ENCODE results near the gene PGLYRP1. TPM values are rescaled to one million over a fixed set of nuclear protein-coding genes. Genes with fewer than 3 reads are reported as not detected.
A peak's percentile ranks its signal among the peaks of the same experiment; 100 is the strongest.

The PGLYRP1 gene
- total RNA-seq, 1 experiment from 2014 or later: not detected

DNA sequence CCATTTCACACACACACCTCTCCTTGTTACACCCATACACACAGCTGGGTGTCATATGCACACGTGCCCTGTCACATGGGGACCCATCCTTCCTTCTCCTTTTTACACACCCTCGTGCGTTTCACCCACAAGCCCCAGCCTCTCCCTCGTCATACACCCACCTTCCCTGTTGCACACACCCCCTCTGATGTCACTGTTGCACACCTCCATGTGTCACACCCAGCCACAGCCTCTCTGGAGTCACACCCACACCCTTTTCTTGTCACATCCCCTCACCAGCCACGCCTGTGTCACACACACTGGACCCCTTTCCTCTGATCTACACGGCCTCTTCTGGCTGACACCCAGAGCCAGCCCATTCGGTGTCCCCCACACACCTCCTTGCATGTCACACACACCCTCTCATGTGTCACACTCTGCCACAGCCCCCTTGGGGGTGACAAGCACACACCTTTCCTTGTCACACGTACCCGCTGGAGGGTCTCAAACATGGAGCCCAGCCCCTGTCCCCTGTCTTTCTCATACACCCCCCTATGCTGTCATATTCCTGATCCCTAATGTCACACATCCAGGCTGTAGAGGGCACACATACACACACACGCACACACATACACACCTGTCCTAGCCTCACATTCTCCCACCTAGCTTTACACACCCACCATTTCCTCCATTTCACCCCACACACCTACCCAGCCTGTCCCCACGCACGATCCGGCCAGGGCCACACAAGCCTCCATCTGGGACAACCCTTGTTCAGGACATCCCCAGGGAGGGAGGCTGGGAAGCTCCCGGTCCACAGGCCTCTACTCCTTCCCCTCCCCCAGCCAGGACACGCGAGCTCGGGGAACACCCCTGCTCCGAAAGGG, 50.5 kb downstream of the PGLYRP1 start:
- Histone ChIP-seq H3K79me1 (ENCODE audit: insufficient read depth, low read depth, low read length, poor library complexity, severe bottlenecking) (no peaks in the 10 kb centered on the region), H2BK15ac (ENCODE audit: low read depth, low read length) (no peak overlapping the region), H3K4me1 (ENCODE audit: insufficient read depth, low read length) (peaks cover 2% of the 10 kb centered on the region; the same call in 1 of the 2 replicates), H3K4ac (ENCODE audit: low read depth, low read length) (no peak overlapping the region), H2BK12ac (ENCODE audit: insufficient read length, low read depth, low read length) (no peak overlapping the region), H2AFZ (ENCODE audit: low read length) (no peak overlapping the region), H3K14ac (ENCODE audit: insufficient read depth, low read length) (no peak overlapping the region; the same call in 1 of the 2 replicates), H3K9ac (ENCODE audit: extremely low read depth, insufficient read length, low read length) (no peak overlapping the region), H3K23me2 (ENCODE audit: insufficient read length, low read depth, low read length, poor library complexity, severe bottlenecking) (no peaks in the 10 kb centered on the region), H3T11ph (ENCODE audit: low read length) (no peak overlapping the region), H4K20me1 (ENCODE audit: control insufficient read depth, insufficient read depth, insufficient read length) (peaks cover 4% of the 10 kb centered on the region), H4K91ac (ENCODE audit: insufficient read length, low read depth, low read length) (no peak overlapping the region), H4K5ac (ENCODE audit: insufficient read length, low read depth, low read length) (no peak overlapping the region), H3K56ac (ENCODE audit: insufficient read length, low read depth, low read length) (no peak overlapping the region), H4K8ac (replicated peaks; ENCODE audit: insufficient read length, low read depth, low read length) (no peak overlapping the region), H2BK5ac (ENCODE audit: insufficient read length, low read length) (no peak overlapping the region), H3K27ac (ENCODE audit: insufficient read length, low read depth, low read length) (no peak overlapping the region), H3K18ac (ENCODE audit: insufficient read length, low read depth, low read length) (no peak overlapping the region), H2BK120ac (ENCODE audit: low read depth, low read length, poor library complexity, severe bottlenecking) (no peak overlapping the region), H3K4me2 (ENCODE audit: insufficient read depth, insufficient read length, low read length) (peak overlapping the region; percentile 72), H3K27me3 (ENCODE audit: insufficient read depth, low read length) (no peaks in the 10 kb centered on the region; the same call in 1 of the 2 replicates), H2BK20ac (ENCODE audit: low read depth, low read length, poor library complexity, severe bottlenecking) (no peak overlapping the region), H3K79me2 (ENCODE audit: insufficient read depth, low read length) (no peaks in the 10 kb centered on the region; the same call in 1 of the 2 replicates), H2AK5ac (ENCODE audit: insufficient read length, low read length) (no peak overlapping the region), H3K23ac (ENCODE audit: insufficient read length, low read depth, low read length) (no peak overlapping the region), H3K9me3 (ENCODE audit: control insufficient read depth, low read depth, low read length) (no peaks in the 10 kb centered on the region)
- H3K4me1 Mint-ChIP-seq: peaks cover 12 to 35% of the 10 kb centered on the region in 2 experiments
- H3K36me3 Mint-ChIP-seq (ENCODE audit: insufficient read depth in 1 of 3, low read depth in 3 of 3): peaks cover 0 to 1% (median 0%) of the 10 kb centered on the region in 3 experiments; a peak in 2 of 7 replicates
- H3K27me3 Mint-ChIP-seq (ENCODE audit: low read depth): peaks cover 66% of the 10 kb centered on the region
- no peak for DNase-seq
- no CpG with 5 or more reads among the region's 18 CpGs for WGBS (ENCODE audit: extremely low coverage, insufficient read length, low lambda C conversion rate)
- no peaks in the 10 kb centered on the region for H3K9me3 Mint-ChIP-seq
- TF ChIP-seq, protein P1, sequence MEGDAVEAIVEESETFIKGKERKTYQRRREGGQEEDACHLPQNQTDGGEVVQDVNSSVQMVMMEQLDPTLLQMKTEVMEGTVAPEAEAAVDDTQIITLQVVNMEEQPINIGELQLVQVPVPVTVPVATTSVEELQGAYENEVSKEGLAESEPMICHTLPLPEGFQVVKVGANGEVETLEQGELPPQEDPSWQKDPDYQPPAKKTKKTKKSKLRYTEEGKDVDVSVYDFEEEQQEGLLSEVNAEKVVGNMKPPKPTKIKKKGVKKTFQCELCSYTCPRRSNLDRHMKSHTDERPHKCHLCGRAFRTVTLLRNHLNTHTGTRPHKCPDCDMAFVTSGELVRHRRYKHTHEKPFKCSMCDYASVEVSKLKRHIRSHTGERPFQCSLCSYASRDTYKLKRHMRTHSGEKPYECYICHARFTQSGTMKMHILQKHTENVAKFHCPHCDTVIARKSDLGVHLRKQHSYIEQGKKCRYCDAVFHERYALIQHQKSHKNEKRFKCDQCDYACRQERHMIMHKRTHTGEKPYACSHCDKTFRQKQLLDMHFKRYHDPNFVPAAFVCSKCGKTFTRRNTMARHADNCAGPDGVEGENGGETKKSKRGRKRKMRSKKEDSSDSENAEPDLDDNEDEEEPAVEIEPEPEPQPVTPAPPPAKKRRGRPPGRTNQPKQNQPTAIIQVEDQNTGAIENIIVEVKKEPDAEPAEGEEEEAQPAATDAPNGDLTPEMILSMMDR (conservative IDR thresholded peaks at IDR 0.05): no peak
- peak overlapping the region in 2 of 3 experiments; percentile 2 to 6; a peak in 1 of 7 replicates for H3K27ac Mint-ChIP-seq
- peak overlapping the region; percentile 59 to 81 for H3K4me3 Mint-ChIP-seq
